H1 (cell line): Measurements from ENCODE around the gene TUNAR. TPM values are rescaled to one million over a fixed set of nuclear protein-coding genes. Genes with fewer than 3 reads are reported as not detected.

Source experiments
- EP300 ChIP-seq, 2 experiments: IDR thresholded peaks; 1 replicate in 1 of 2; 2 replicates in 1 of 2; pipeline ENCODE4 v1.6.1; 2011 to 2012; ENCODE audit warnings: low read depth in 2 of 2, low read length in 2 of 2, mild to moderate bottlenecking in 2 of 2, borderline replicate concordance in 1 of 2, inconsistent platforms in 1 of 2, moderate library complexity in 1 of 2
- polyA plus RNA-seq, 7 experiments: library from polyadenylated mRNA; depleted of rRNA in 3 of 7; stranded (reverse) in 5 of 7; unstranded in 2 of 7; fragments of >200 nt in 5 of 7; fragments of 200-250 nt in 2 of 7; gene quantifications; 1 replicate in 5 of 7; 2 replicates in 1 of 7; 4 replicates in 1 of 7; pipeline versions ENCODE4 v1.2.1 to v1.2.3, GENCODE V29; 2011 to 2013; ENCODE audit warnings: missing spikeins in 2 of 7, mixed read lengths in 2 of 7
- total RNA-seq: library from RNA; stranded (reverse); fragmentation: NEBNext Ultra II Directional; extraction: Animal tissue kit (Norgen Biotek cat#: 25700); gene quantifications from 2 replicates; pipeline ENCODE4 v1.2.1, GENCODE V29; 2021

The TUNAR gene
- total and polyA plus RNA-seq, 2 of the 8 experiments (the other 6 are each of a cell fraction or from before 2014, with no cell fraction given), result 12.8 to 63.9 TPM

GRCh38 chr14:95838862-95839261, 37.8 kb upstream of the TUNAR start (continued):
- TF ChIP-seq EP300 (IDR thresholded peaks at IDR 0.05; ENCODE audit: borderline replicate concordance in 1 of 2, low read depth in 2 of 2, low read length in 2 of 2), result no peak
